KMS-11 (cell line): ENCODE measurements around the gene EXOC6B.

ENCODE experiments used
- H2AFZ ChIP-seq: fragments of 200-600 bp; sonication (generic); 2 replicates; pipeline ENCODE4 v1.6.1; 2016; ENCODE audit warnings: antibody characterized with exemption, mixed run types, low read depth
- H3K27ac ChIP-seq: fragments of 200-600 bp; sonication (generic); 2 replicates; pipeline ENCODE4 v1.6.1; 2016; ENCODE audit warnings: mild to moderate bottlenecking, mixed run types
- H3K27me3 ChIP-seq: fragments of 200-600 bp; sonication (generic); 2 replicates; pipeline ENCODE4 v1.6.1; 2017; ENCODE audit warnings: mild to moderate bottlenecking, low read depth, mixed run types, moderate library complexity; ENCODE audit not compliant: insufficient read depth
- H3K36me3 ChIP-seq: fragments of 200-600 bp; sonication (generic); 2 replicates; pipeline ENCODE4 v1.6.1; 2017; ENCODE audit warnings: mild to moderate bottlenecking, mixed run types; ENCODE audit not compliant: insufficient read depth
- H3K4me1 ChIP-seq: fragments of 200-600 bp; sonication (generic); 2 replicates; pipeline ENCODE4 v1.6.1; 2016; ENCODE audit warnings: mild to moderate bottlenecking, low read depth, mixed run types; ENCODE audit not compliant: poor library complexity, severe bottlenecking
- H3K4me2 ChIP-seq: fragments of 200-600 bp; sonication (generic); 2 replicates; pipeline ENCODE4 v1.7.0; 2016; ENCODE audit warnings: mild to moderate bottlenecking, mixed run types
- H3K4me3 ChIP-seq: fragments of 200-600 bp; sonication (generic); IDR thresholded peaks from 2 replicates; pipeline ENCODE4 v1.6.1; 2017; ENCODE audit warnings: low read depth, low read length, mixed read lengths; ENCODE audit not compliant: insufficient read depth
- H3K79me2 ChIP-seq: fragments of 200-600 bp; sonication (generic); 2 replicates; pipeline ENCODE4 v1.6.1; 2016; ENCODE audit warnings: low read depth, mixed run types; ENCODE audit not compliant: insufficient read depth
- H3K9ac ChIP-seq: fragments of 200-600 bp; sonication (generic); 2 replicates; pipeline ENCODE4 v1.6.1; 2016; ENCODE audit warnings: mild to moderate bottlenecking, mixed run types
- H4K20me1 ChIP-seq: fragments of 200-600 bp; sonication (generic); 2 replicates; pipeline ENCODE4 v1.6.1; 2016; ENCODE audit warnings: mild to moderate bottlenecking, mixed run types; ENCODE audit not compliant: insufficient read depth
- CTCF ChIP-seq: fragments of 200-600 bp; sonication (generic); conservative IDR thresholded peaks from 2 replicates; pipeline ENCODE4 v1.6.1; 2017; ENCODE audit warnings: low read depth, mild to moderate bottlenecking, antibody characterized with exemption, low read length, moderate library complexity, mixed read lengths

EXOC6B gene

GRCh38 chr2:72782520-72782919 is 43.3 kb downstream of the EXOC6B start:
- Histone ChIP-seq H3K36me3 (no peaks in the 10 kb centered on the region), H3K79me2 (no peaks in the 10 kb centered on the region), H3K4me3 (no peak overlapping the region), H3K4me1 (no peaks in the 10 kb centered on the region), H3K4me2 (no peak overlapping the region), H3K27ac (no peak overlapping the region), H3K27me3 (no peaks in the 10 kb centered on the region), H2AFZ (no peak overlapping the region), H3K9ac (no peak overlapping the region), H4K20me1 (no peaks in the 10 kb centered on the region)
- TF ChIP-seq CTCF = no peak

DNA sequence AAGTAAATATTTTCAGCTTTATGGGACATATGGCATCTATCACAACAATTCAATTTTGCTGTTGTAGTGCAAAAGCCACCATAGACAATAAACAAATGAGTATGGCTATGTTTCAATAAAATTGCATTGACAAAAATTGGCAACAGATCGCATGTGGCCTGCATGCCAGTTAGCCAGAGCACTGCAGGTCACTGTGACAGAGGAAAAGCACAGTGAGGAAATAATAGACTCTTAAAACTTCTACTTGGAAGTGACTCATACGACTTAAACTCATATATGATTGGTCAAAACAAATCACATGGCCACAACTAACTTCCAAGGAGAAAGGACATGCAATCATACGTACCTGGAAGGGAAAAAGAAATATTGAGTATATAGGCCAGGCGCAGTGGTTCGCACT is 44.4 kb downstream of the EXOC6B start:
- Histone ChIP-seq H3K27me3 (no peaks in the 10 kb centered on the region), H2AFZ (no peak overlapping the region), H3K4me3 (no peak overlapping the region), H3K4me1 (no peaks in the 10 kb centered on the region), H4K20me1 (no peaks in the 10 kb centered on the region), H3K79me2 (no peaks in the 10 kb centered on the region), H3K9ac (no peak overlapping the region), H3K4me2 (no peak overlapping the region), H3K27ac (no peak overlapping the region), H3K36me3 (no peaks in the 10 kb centered on the region)
- TF ChIP-seq CTCF = no peak

- Histone ChIP-seq H2AFZ (no peak overlapping the region), H3K9ac (no peak overlapping the region), H3K27me3 (no peaks in the 10 kb centered on the region), H3K4me2 (no peak overlapping the region), H3K4me3 (no peak overlapping the region), H3K79me2 (no peaks in the 10 kb centered on the region), H3K27ac (no peak overlapping the region), H4K20me1 (no peaks in the 10 kb centered on the region), H3K4me1 (no peaks in the 10 kb centered on the region), H3K36me3 (no peaks in the 10 kb centered on the region)
- no peak for TF ChIP-seq CTCF
Measured at GRCh38 chr2:72780477-72780876, 45.4 kb downstream of the EXOC6B start.

GRCh38 chr2:72779495-72779894 is 46.3 kb downstream of the EXOC6B start:
- Histone ChIP-seq H3K79me2 (no peaks in the 10 kb centered on the region), H4K20me1 (no peaks in the 10 kb centered on the region), H3K36me3 (no peaks in the 10 kb centered on the region), H2AFZ (no peak overlapping the region), H3K4me1 (no peaks in the 10 kb centered on the region), H3K27me3 (no peaks in the 10 kb centered on the region), H3K4me2 (no peak overlapping the region), H3K27ac (no peak overlapping the region), H3K9ac (no peak overlapping the region), H3K4me3 (no peak overlapping the region)
- TF ChIP-seq CTCF = no peak

DNA sequence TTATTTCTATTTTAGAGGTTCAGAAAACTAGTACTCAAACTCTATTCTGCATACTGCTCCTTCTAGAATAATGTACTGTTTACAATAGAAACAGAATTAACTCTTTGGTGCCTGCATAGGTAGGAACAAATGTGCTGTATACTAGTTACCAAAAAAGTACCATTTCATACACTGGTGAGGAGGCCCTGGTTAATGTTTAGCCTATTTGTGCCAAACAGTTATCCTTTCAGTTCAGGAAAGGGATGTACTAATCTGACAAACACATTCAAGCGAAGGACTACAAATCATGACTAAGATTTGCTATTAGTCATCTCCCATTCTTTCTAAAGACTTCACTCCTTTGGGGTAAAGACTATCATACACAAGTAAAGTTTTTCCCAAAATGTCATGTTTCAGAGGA is 47.4 kb downstream of the EXOC6B start:
- H4K20me1 ChIP-seq = no peaks in the 10 kb centered on the region
- no peak overlapping the region for H3K27ac ChIP-seq
- no peaks in the 10 kb centered on the region for H3K79me2 ChIP-seq
- no peak overlapping the region for H2AFZ ChIP-seq
- H3K9ac ChIP-seq = no peak overlapping the region
- no peaks in the 10 kb centered on the region for H3K27me3 ChIP-seq
- H3K4me1 ChIP-seq = no peaks in the 10 kb centered on the region
- H3K4me3 ChIP-seq = no peak overlapping the region
- no peak for TF ChIP-seq CTCF
- no peaks in the 10 kb centered on the region for H3K36me3 ChIP-seq
- H3K4me2 ChIP-seq = no peak overlapping the region
